Measurements from ENCODE around the gene CDY2B. TPM values are rescaled to one million over a fixed set of nuclear protein-coding genes. Genes with fewer than 3 reads are reported as not detected.

Gene CDY2B
- total RNA-seq, 1 experiment from 2014 or later: not detected

Other genes with a start within 250 kb of the CDY2B start
- gene CDY2A, start 145.6 kb upstream of the CDY2B start, total RNA-seq (2014; rRNA removed; shearing (Covaris generic)): not detected in 2 replicates

All from SJSA1 (cell line).